Prostate gland (tissue), 2 donors: ENCODE measurements around the gene PPP1R37. TPM values are rescaled to one million over a fixed set of nuclear protein-coding genes. Genes with fewer than 3 reads are reported as not detected.

Experiments used
- DNase-seq: peaks from one replicate; pipeline ENCODE4 v3.0.0-alpha.2; 2019; ENCODE audit warnings: low spot score
- H3K27ac ChIP-seq, 2 donors: fragments of 200-600 bp; sonication (generic); 2 replicates each; pipeline ENCODE4 v1.5.1; 2017 to 2019
- H3K27me3 ChIP-seq: fragments of 200-600 bp; sonication (generic); replicated peaks from 2 replicates; pipeline ENCODE4 v1.5.1; 2019; ENCODE audit not compliant: insufficient read depth
- H3K36me3 ChIP-seq, 2 donors: fragments of 200-600 bp; sonication (generic); 1 replicate in 1 of 2; 2 replicates in 1 of 2; pipeline versions ENCODE4 v1.5.1 to v1.8.1; 2017 to 2019
- H3K4me1 ChIP-seq: fragments of 200-600 bp; sonication (generic); replicated peaks from 2 replicates; pipeline ENCODE4 v1.5.1; 2019
- H3K4me3 ChIP-seq, 2 donors: fragments of 200-600 bp; sonication (generic); 2 replicates each; pipeline ENCODE4 v1.5.1; 2017 to 2019
- H3K9me3 ChIP-seq: fragments of 200-600 bp; sonication (generic); 2 replicates; pipeline ENCODE4 v1.5.1; 2017
- CTCF ChIP-seq, 4 experiments: fragments of 200-600 bp in 2 of 4; fragments of 450-650 bp in 2 of 4; sonication (generic) in 2 of 4; IDR thresholded peaks; 1 replicate in 3 of 4; 2 replicates in 1 of 4; pipeline ENCODE4 v1.5.1; 2016 to 2019; ENCODE audit warnings: antibody characterized with exemption in 4 of 4, mild to moderate bottlenecking in 2 of 4, moderate library complexity in 2 of 4
- POLR2A ChIP-seq: fragments of 450-650 bp; IDR thresholded peaks from one replicate; pipeline ENCODE4 v1.6.1; 2016; ENCODE audit warnings: antibody characterized with exemption, mild to moderate bottlenecking
- POLR2AphosphoS5 ChIP-seq: sonication (generic); formaldehyde crosslinking; IDR thresholded peaks from one replicate; pipeline ENCODE4 v1.6.1; 2017; ENCODE audit warnings: antibody characterized with exemption
- WGBS: methylation state at CpG from one replicate; pipeline ENCODE4 v1.1.5; 2018; 5-methylcytosine and 5-hydroxymethylcytosine counted together
- intact Hi-C: fragments of 100-400 bp; cut with DNase I; formaldehyde crosslinking; loops from one replicate; pipeline ENCODE4 v1.14.2; 2022
- total RNA-seq, 2 donors: library from RNA; depleted of rRNA; stranded (reverse); fragments of >200 nt; gene quantifications; one replicate each; pipeline ENCODE4 v1.1.0, GENCODE V29; 2016

Gene PPP1R37
- total RNA-seq, 2 donors from 2014 or later: 50.1 to 90.3 TPM

GRCh38 chr19:45178262-45179071 is 85.5 kb downstream of the PPP1R37 start, which contains the start of gene BLOC1S3:
BLOC1S3 (plus strand) TSS chr19:45178784; CDS start chr19:45179297, 513 bp downstream.
- Histone ChIP-seq H3K36me3 (no peaks in the 10 kb centered on the region), H3K27ac (peak within 1 kb of the TSS; percentile 87 to 93), H3K4me3 (peak within 1 kb of the TSS; percentile 68 to 96), H3K4me1 (peaks cover 2% of the 10 kb centered on the region), H3K9me3 (no peaks in the 10 kb centered on the region), H3K27me3 (no peaks in the 10 kb centered on the region)
- TF ChIP-seq CTCF (IDR thresholded peaks at IDR 0.05) (peak; percentile 58 to 86 (median 63)), POLR2A (peak; percentile 81), POLR2AphosphoS5 (peak; percentile 91)
- under 1% methylated on average over 51 of the region's 51 CpGs for WGBS
- intact Hi-C loops: loop anchor here (2.0 kb wide), 1 partner anchor 88 kb away; no protein-coding TSS in a partner anchor
- peak; percentile 100 for DNase-seq

GRCh38 chr19:45179072-45179891 is 86.3 kb downstream of the PPP1R37 start:
- 2% methylated on average over 22 of the region's 97 CpGs for WGBS
- intact Hi-C loops: loop anchor here (2.0 kb wide), 1 partner anchor 88 kb away; no protein-coding TSS in a partner anchor

GRCh38 chr19:45179892-45180370 is 87.0 kb downstream of the PPP1R37 start:
- TF ChIP-seq POLR2AphosphoS5 (no peak), POLR2A (no peak), CTCF (IDR thresholded peaks at IDR 0.05) (no peak)
- 58% methylated on average over 9 of the region's 9 CpGs for WGBS
- intact Hi-C loops: loop anchor here (2.0 kb wide), 1 partner anchor 89 kb away; no protein-coding TSS in a partner anchor
- no peaks in the 10 kb centered on the region for H3K36me3 ChIP-seq
- peaks cover 2% of the 10 kb centered on the region for H3K4me1 ChIP-seq
- peak overlapping the region; percentile 44 to 52 for H3K4me3 ChIP-seq
- H3K9me3 ChIP-seq: no peaks in the 10 kb centered on the region
- no peak for DNase-seq
- H3K27me3 ChIP-seq: no peaks in the 10 kb centered on the region
- peak overlapping the region; percentile 77 to 87 for H3K27ac ChIP-seq

More at GRCh38 chr19:45179072-45179891, 86.3 kb downstream of the PPP1R37 start:
- Histone ChIP-seq H3K9me3 (no peaks in the 10 kb centered on the region), H3K36me3 (no peaks in the 10 kb centered on the region), H3K4me1 (peaks cover 2% of the 10 kb centered on the region), H3K27me3 (no peaks in the 10 kb centered on the region), H3K27ac (peak overlapping the region; percentile 77 to 87), H3K4me3 (peak overlapping the region; percentile 44 to 52)
- TF ChIP-seq POLR2AphosphoS5 (no peak), CTCF (IDR thresholded peaks at IDR 0.05) (no peak), POLR2A (no peak)
- no peak for DNase-seq

GRCh38 chr19:45180936-45181335 is 88.0 kb downstream of the PPP1R37 start:
- no peak for TF ChIP-seq CTCF (IDR thresholded peaks at IDR 0.05)
- WGBS: 82% methylated on average over 7 of the region's 7 CpGs
- Histone ChIP-seq H3K27me3 (no peaks in the 10 kb centered on the region), H3K9me3 (no peaks in the 10 kb centered on the region), H3K4me1 (peaks cover 2% of the 10 kb centered on the region), H3K36me3 (no peaks in the 10 kb centered on the region), H3K4me3 (no peak overlapping the region), H3K27ac (no peak overlapping the region)
- intact Hi-C loops: no loop called here
- DNase-seq: no peak
